ENCODE measurements around the gene THRA. TPM values are rescaled to one million over a fixed set of nuclear protein-coding genes. Genes with fewer than 3 reads are reported as not detected.

The THRA gene
- total RNA-seq, 1 experiment from 2014 or later: 10.1 TPM

DNA sequence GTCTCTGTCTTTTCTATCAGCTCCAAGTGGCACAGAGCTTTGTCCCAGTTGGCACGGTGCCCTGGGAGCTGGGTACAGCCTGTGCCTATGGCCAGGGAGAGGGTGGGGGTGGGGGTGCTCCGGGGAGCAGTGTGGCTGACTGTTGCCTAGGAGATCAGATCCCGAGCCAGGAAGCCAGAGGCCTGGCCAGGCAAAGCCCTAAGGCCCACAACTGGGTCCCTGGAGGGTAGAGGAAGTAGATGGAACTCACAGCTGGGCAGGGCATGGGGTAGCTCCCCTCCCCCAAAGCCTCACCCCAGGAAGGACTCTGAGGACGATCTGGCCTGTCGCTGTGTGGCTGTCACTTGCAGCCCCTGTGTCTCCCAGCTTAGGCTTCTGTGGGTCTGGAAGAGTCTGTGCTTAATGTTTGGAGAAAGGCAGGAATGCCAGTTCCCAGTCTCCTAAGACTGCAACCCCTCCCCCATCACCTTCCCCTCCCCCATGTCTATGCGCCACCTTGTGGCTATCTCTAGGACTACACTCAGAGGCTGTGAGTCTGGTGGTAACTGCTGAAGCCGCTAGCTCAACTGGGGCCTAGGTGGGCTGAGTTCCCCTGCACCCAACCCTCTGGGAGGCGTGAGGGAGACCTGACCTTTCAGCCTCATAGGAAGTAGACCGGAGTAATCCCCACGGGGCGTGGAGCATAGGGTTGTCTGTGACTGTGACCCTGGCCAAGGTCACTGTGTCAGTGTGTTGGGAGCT lies 12.6 kb downstream of the THRA start:
- peak overlapping the region; percentile 3 for H3K4me2 ChIP-seq (ENCODE audit: insufficient read depth, insufficient read length, low read length)
- no peak overlapping the region for H3K4ac ChIP-seq (ENCODE audit: low read depth, low read length)
- no CpG with 5 or more reads among the region's 11 CpGs for WGBS (ENCODE audit: extremely low coverage, insufficient read length, low lambda C conversion rate)
- no peaks in the 10 kb centered on the region for H4K20me1 ChIP-seq (ENCODE audit: control insufficient read depth, insufficient read depth, insufficient read length)
- H2AFZ ChIP-seq (ENCODE audit: low read length): no peak overlapping the region
- H3K27me3 ChIP-seq (ENCODE audit: insufficient read depth, low read length): no peaks in the 10 kb centered on the region
- Mint-ChIP-seq H3K27me3 (ENCODE audit: low read depth) (no peaks in the 10 kb centered on the region; the same call in 1 of the 2 replicates), H3K36me3 (ENCODE audit: insufficient read depth in 1 of 3, low read depth in 3 of 3) (peaks cover 0 to 7% (median 4%) of the 10 kb centered on the region in 3 experiments; a peak in 2 of 7 replicates), H3K4me3 (peak overlapping the region in 1 of 2 experiments; percentile 38; a peak in 1 of 5 replicates), H3K4me1 (peaks cover 34 to 53% of the 10 kb centered on the region in 2 experiments), H3K27ac (peak overlapping the region in 1 of 3 experiments; percentile 89; a peak in 4 of 7 replicates), H3K9me3 (no peaks in the 10 kb centered on the region)
- H3K23me2 ChIP-seq (ENCODE audit: insufficient read length, low read depth, low read length, poor library complexity, severe bottlenecking): no peaks in the 10 kb centered on the region
- no peaks in the 10 kb centered on the region for H3K9me3 ChIP-seq (ENCODE audit: control insufficient read depth, low read depth, low read length)
- no peak overlapping the region for H2BK120ac ChIP-seq (ENCODE audit: low read depth, low read length, poor library complexity, severe bottlenecking)
- H3K23ac ChIP-seq (ENCODE audit: insufficient read length, low read depth, low read length): no peak overlapping the region
- no peak overlapping the region for H3K56ac ChIP-seq (ENCODE audit: insufficient read length, low read depth, low read length)
- no peak overlapping the region for H2BK12ac ChIP-seq (ENCODE audit: insufficient read length, low read depth, low read length)
- H2AK5ac ChIP-seq (ENCODE audit: insufficient read length, low read length): no peak overlapping the region
- no peaks in the 10 kb centered on the region for H3K79me2 ChIP-seq (ENCODE audit: insufficient read depth, low read length)
- H2BK20ac ChIP-seq (ENCODE audit: low read depth, low read length, poor library complexity, severe bottlenecking): no peak overlapping the region
- H2BK5ac ChIP-seq (ENCODE audit: insufficient read length, low read length): no peak overlapping the region
- no peak overlapping the region; the same call in 1 of the 2 replicates for H3K14ac ChIP-seq (ENCODE audit: insufficient read depth, low read length)
- H4K8ac ChIP-seq (replicated peaks; ENCODE audit: insufficient read length, low read depth, low read length): no peak overlapping the region
- no peak overlapping the region for H3K9ac ChIP-seq (ENCODE audit: extremely low read depth, insufficient read length, low read length)
- TF ChIP-seq, protein P1, sequence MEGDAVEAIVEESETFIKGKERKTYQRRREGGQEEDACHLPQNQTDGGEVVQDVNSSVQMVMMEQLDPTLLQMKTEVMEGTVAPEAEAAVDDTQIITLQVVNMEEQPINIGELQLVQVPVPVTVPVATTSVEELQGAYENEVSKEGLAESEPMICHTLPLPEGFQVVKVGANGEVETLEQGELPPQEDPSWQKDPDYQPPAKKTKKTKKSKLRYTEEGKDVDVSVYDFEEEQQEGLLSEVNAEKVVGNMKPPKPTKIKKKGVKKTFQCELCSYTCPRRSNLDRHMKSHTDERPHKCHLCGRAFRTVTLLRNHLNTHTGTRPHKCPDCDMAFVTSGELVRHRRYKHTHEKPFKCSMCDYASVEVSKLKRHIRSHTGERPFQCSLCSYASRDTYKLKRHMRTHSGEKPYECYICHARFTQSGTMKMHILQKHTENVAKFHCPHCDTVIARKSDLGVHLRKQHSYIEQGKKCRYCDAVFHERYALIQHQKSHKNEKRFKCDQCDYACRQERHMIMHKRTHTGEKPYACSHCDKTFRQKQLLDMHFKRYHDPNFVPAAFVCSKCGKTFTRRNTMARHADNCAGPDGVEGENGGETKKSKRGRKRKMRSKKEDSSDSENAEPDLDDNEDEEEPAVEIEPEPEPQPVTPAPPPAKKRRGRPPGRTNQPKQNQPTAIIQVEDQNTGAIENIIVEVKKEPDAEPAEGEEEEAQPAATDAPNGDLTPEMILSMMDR (conservative IDR thresholded peaks at IDR 0.05): peak; percentile 87
- no peak overlapping the region for H4K5ac ChIP-seq (ENCODE audit: insufficient read length, low read depth, low read length)
- peak; percentile 90 for DNase-seq
- no peak overlapping the region for H3T11ph ChIP-seq (ENCODE audit: low read length)
- no peak overlapping the region for H4K91ac ChIP-seq (ENCODE audit: insufficient read length, low read depth, low read length)
- H3K18ac ChIP-seq (ENCODE audit: insufficient read length, low read depth, low read length): no peak overlapping the region
- no peaks in the 10 kb centered on the region for H3K79me1 ChIP-seq (ENCODE audit: insufficient read depth, low read depth, low read length, poor library complexity, severe bottlenecking)
- peaks cover 10% of the 10 kb centered on the region; the same call in 1 of the 2 replicates for H3K4me1 ChIP-seq (ENCODE audit: insufficient read depth, low read length)
- no peak overlapping the region for H2BK15ac ChIP-seq (ENCODE audit: low read depth, low read length)
- H3K27ac ChIP-seq (ENCODE audit: insufficient read length, low read depth, low read length): no peak overlapping the region
